HEK293T (cell line): ENCODE data around the gene AP2B1.

Experiments
- CTCF ChIA-PET: fragments of 350-600 bp; formaldehyde crosslinking; extraction: SDS; loops from one replicate; lab custom pipeline; 2021; ENCODE audit warnings: antibody characterized with exemption, inconsistent platforms; lab: Yijun Ruan, JAX
- POLR2A ChIA-PET: fragments of 350-600 bp; formaldehyde crosslinking; extraction: SDS; loops from one replicate; lab custom pipeline; 2020; ENCODE audit warnings: antibody characterized with exemption, inconsistent platforms; lab: Yijun Ruan, JAX
- DNase-seq: peaks from one replicate; pipeline ENCODE4 v3.0.0; 2012; ENCODE audit warnings: mixed read lengths; ENCODE audit errors: extremely low spot score
- ARNT ChIP-seq: fragments of 450-650 bp; IDR thresholded peaks from 2 replicates; pipeline ENCODE4 v1.6.1; 2017; ENCODE audit warnings: mild to moderate bottlenecking
- BHLHE40 ChIP-seq: fragments of 450-650 bp; IDR thresholded peaks from 2 replicates; pipeline ENCODE4 v1.6.1; 2016; ENCODE audit warnings: mild to moderate bottlenecking, moderate library complexity, borderline replicate concordance
- CTBP1 ChIP-seq: fragments of 450-650 bp; IDR thresholded peaks from 2 replicates; pipeline ENCODE4 v1.6.1; 2016; ENCODE audit warnings: borderline replicate concordance
- ELF4 ChIP-seq: fragments of 450-650 bp; IDR thresholded peaks from 2 replicates; pipeline ENCODE4 v1.6.1; 2017; ENCODE audit warnings: antibody characterized with exemption
- FOXA1 ChIP-seq: fragments of 450-650 bp; IDR thresholded peaks from 2 replicates; pipeline ENCODE4 v1.6.1; 2016; ENCODE audit warnings: mild to moderate bottlenecking
- FOXK2 ChIP-seq: fragments of 450-650 bp; IDR thresholded peaks from 2 replicates; pipeline ENCODE4 v1.6.1; 2016; ENCODE audit warnings: mild to moderate bottlenecking
- FOXM1 ChIP-seq: fragments of 450-650 bp; IDR thresholded peaks from 2 replicates; pipeline ENCODE4 v1.6.1; 2017; ENCODE audit warnings: mild to moderate bottlenecking, borderline replicate concordance
- HDGF ChIP-seq: fragments of 450-650 bp; IDR thresholded peaks from 2 replicates; pipeline ENCODE4 v1.6.1; 2017; ENCODE audit warnings: antibody characterized with exemption, borderline replicate concordance
- L3MBTL2 ChIP-seq: fragments of 450-650 bp; conservative IDR thresholded peaks from 2 replicates; pipeline ENCODE4 v1.6.1; 2016; ENCODE audit warnings: mild to moderate bottlenecking
- LEF1 ChIP-seq: fragments of 450-650 bp; IDR thresholded peaks from 2 replicates; pipeline ENCODE4 v1.6.1; 2017; ENCODE audit warnings: mild to moderate bottlenecking, borderline replicate concordance
- NFRKB ChIP-seq: fragments of 450-650 bp; IDR thresholded peaks from 2 replicates; pipeline ENCODE4 v1.6.1; 2016; ENCODE audit warnings: mild to moderate bottlenecking, moderate library complexity
- PKNOX1 ChIP-seq: fragments of 450-650 bp; IDR thresholded peaks from 2 replicates; pipeline ENCODE4 v1.6.1; 2016
- SP1 ChIP-seq: fragments of 450-650 bp; IDR thresholded peaks from 2 replicates; pipeline ENCODE4 v1.6.1; 2017
- SUZ12 ChIP-seq: fragments of 450-650 bp; IDR thresholded peaks from 2 replicates; pipeline ENCODE4 v1.6.1; 2016; ENCODE audit warnings: mild to moderate bottlenecking
- TARDBP ChIP-seq: fragments of 450-650 bp; IDR thresholded peaks from 2 replicates; pipeline ENCODE4 v1.6.1; 2016
- ZNF384 ChIP-seq: fragments of 450-650 bp; IDR thresholded peaks from 2 replicates; pipeline ENCODE4 v1.6.1; 2016

AP2B1 gene

GRCh38 chr17:35713069-35713728, 126.1 kb downstream of the AP2B1 start:
- no peak for DNase-seq
- CTCF ChIA-PET = interaction anchor here (1.1 kb wide), 1 partner anchor 18 kb away, joined by 3 read pairs; the partner anchor contains the start of gene RASL10B
- POLR2A ChIA-PET = interaction anchor here (1.1 kb wide), 1 partner anchor 27 kb away, joined by 3 read pairs; no protein-coding TSS in a partner anchor
- no peak for TF ChIP-seq ARNT
- TF ChIP-seq ELF4 = no peak
- no peak for TF ChIP-seq FOXK2

DNA sequence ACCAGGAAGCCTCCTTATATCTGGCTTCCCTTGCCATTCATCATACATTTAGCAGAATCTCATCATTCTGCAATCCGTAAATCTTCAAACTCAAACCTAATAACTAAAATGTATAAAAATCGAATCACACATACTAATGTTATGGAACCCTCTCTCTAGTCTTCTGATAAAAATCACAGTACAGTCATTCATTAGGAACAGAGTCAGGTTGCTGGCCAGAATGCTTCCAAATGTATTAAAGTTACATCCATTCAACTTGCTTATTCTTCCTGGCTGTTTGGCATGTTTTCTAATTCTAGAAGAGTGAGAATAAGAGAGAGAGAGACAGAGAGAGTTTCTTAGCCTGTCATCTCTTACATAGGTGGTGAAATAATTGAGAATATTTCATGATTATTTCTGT, 127.9 kb downstream of the AP2B1 start:
- no peak for TF ChIP-seq LEF1
- no peak for TF ChIP-seq NFRKB
- TF ChIP-seq FOXK2 = no peak
- no peak for TF ChIP-seq PKNOX1
- no peak for TF ChIP-seq TARDBP
- TF ChIP-seq L3MBTL2 = no peak
- TF ChIP-seq FOXM1 = no peak
- TF ChIP-seq ZNF384 = no peak
- no peak for TF ChIP-seq BHLHE40
- no peak for TF ChIP-seq SP1
- no peak for TF ChIP-seq CTBP1
- no peak for TF ChIP-seq HDGF
- TF ChIP-seq SUZ12 = no peak
- TF ChIP-seq ARNT = no peak
- TF ChIP-seq FOXA1 = no peak
- ChIA-PET CTCF (interaction anchor here (1.1 kb wide), 1 partner anchor 12 kb away, joined by 4 read pairs; no protein-coding TSS in a partner anchor), POLR2A (no interaction called here)
- DNase-seq = no peak

GRCh38 chr17:35715416-35715815, 128.3 kb downstream of the AP2B1 start:
- ChIA-PET CTCF (interaction anchor here (1.1 kb wide), 1 partner anchor 12 kb away, joined by 4 read pairs; no protein-coding TSS in a partner anchor), POLR2A (no interaction called here)
- no peak for TF ChIP-seq FOXK2
- TF ChIP-seq HDGF = no peak
- TF ChIP-seq SP1 = no peak
- TF ChIP-seq L3MBTL2 = no peak
- no peak for TF ChIP-seq NFRKB
- no peak for TF ChIP-seq SUZ12
- TF ChIP-seq FOXA1 = no peak
- TF ChIP-seq ARNT = no peak
- no peak for TF ChIP-seq PKNOX1
- TF ChIP-seq ZNF384 = no peak
- no peak for TF ChIP-seq LEF1
- no peak for TF ChIP-seq BHLHE40
- TF ChIP-seq TARDBP = no peak
- TF ChIP-seq ELF4 = no peak
- no peak for TF ChIP-seq CTBP1
- TF ChIP-seq FOXM1 = no peak
- DNase-seq = no peak

- DNase-seq = no peak
- TF ChIP-seq L3MBTL2 (no peak), NFRKB (no peak), ARNT (no peak), FOXA1 (no peak), SUZ12 (no peak)
- CTCF ChIA-PET = interaction anchor here (1.1 kb wide), 1 partner anchor 11 kb away, joined by 4 read pairs; no protein-coding TSS in a partner anchor
- POLR2A ChIA-PET = no interaction called here
Observed at GRCh38 chr17:35716173-35716572, 129.1 kb downstream of the AP2B1 start.

DNA sequence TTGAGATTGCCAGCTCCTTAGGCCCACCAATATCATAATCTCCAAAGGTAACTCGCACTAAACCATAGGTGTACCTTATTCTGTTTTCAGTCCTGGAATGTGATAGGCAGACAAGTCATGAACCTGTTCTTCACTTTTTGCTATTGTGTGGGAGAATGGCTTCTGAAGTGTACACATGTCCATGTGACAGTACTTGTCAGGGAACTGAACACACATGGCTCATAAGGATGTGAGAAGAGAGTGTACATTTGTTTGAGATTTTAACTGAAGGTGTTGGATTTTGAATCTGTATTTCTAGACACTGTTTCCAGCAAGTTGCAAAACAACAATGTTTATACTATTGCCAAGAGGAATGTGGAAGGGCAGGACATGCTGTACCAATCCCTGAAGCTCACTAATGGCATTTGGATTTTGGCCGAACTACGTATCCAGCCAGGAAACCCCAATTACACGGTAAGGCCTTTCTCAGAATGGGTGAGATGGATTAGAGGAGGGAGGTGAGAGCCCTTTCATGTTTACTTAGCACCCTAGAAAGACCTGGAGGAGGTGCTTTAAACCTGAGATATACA, 129.9 kb downstream of the AP2B1 start:
- no peak for DNase-seq
- ChIA-PET POLR2A (interaction anchor here (1.0 kb wide), 1 partner anchor 14 kb away, joined by 3 read pairs; the partner anchor contains the start of gene RASL10B), CTCF (interaction anchor here (1.0 kb wide), 1 partner anchor 11 kb away, joined by 3 read pairs; no protein-coding TSS in a partner anchor)
- no peak for TF ChIP-seq L3MBTL2

DNA sequence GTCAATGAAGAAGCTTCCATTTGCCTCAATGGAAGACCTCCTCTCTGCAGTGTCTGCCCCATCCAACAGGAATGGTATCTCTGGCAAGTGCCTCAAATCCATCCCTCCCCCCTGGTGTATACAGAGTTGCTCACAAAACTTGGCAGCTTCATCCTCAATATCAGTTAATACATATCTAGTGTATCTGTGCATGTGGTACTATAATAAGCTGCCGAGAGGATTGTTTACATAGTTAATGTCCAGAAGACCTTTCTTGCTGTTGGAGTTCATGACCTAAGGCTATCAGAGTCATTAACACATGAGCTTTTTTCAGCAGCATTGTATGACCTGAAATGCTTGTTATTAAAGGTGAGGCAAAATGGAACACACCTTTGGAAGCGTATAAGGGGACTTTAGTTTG, 130.4 kb downstream of the AP2B1 start:
- TF ChIP-seq ELF4 (no peak), HDGF (no peak), SP1 (no peak), BHLHE40 (no peak), LEF1 (no peak), ARNT (no peak), TARDBP (no peak), PKNOX1 (no peak), SUZ12 (no peak), NFRKB (no peak), FOXK2 (no peak)
- CTCF ChIA-PET = interaction anchor here (0.5 to 1.0 kb wide), 2 partner anchors 11 to 36 kb away, joined by 3 read pairs; no protein-coding TSS in a partner anchor
- no peak for DNase-seq
- POLR2A ChIA-PET = interaction anchor here (0.9 to 1.0 kb wide), 2 partner anchors 14 to 139 kb away, joined by 3 read pairs; partner anchors contain the start of genes PEX12 and RASL10B
